Muscle layer of duodenum (tissue), 2 donors: Measurements from ENCODE around the gene FAP.

Experiments used
- H3K27ac ChIP-seq: one replicate; pipeline ENCODE4 v1.7.0; 2013; ENCODE audit warnings: mild to moderate bottlenecking, low read length
- H3K27me3 ChIP-seq: one replicate; pipeline ENCODE4 v1.7.0; 2013; ENCODE audit warnings: low read depth, mild to moderate bottlenecking, control low read depth, low read length
- H3K36me3 ChIP-seq, 2 donors: one replicate each; pipeline ENCODE4 v1.7.0; 2013; ENCODE audit warnings: low read length in 2 of 2, control low read depth in 1 of 2, mild to moderate bottlenecking in 1 of 2; ENCODE audit not compliant: insufficient read depth in 2 of 2, control insufficient read depth in 1 of 2
- H3K4me1 ChIP-seq, 2 donors: one replicate each; pipeline ENCODE4 v1.7.0; 2013; ENCODE audit warnings: low read length in 2 of 2, mild to moderate bottlenecking in 2 of 2, control low read depth in 1 of 2, moderate library complexity in 1 of 2; ENCODE audit not compliant: insufficient read depth in 2 of 2, control insufficient read depth in 1 of 2
- H3K4me3 ChIP-seq, 2 donors: one replicate each; pipeline ENCODE4 v1.7.0; 2013; ENCODE audit warnings: low read length in 2 of 2, low read depth in 1 of 2, mild to moderate bottlenecking in 1 of 2
- H3K9me3 ChIP-seq, 2 donors: one replicate each; pipeline ENCODE4 v1.7.0; 2013; ENCODE audit warnings: low read length in 2 of 2, control low read depth in 1 of 2, mild to moderate bottlenecking in 1 of 2; ENCODE audit not compliant: control insufficient read depth in 1 of 2
- donor health status: healthy.

Gene FAP

DNA sequence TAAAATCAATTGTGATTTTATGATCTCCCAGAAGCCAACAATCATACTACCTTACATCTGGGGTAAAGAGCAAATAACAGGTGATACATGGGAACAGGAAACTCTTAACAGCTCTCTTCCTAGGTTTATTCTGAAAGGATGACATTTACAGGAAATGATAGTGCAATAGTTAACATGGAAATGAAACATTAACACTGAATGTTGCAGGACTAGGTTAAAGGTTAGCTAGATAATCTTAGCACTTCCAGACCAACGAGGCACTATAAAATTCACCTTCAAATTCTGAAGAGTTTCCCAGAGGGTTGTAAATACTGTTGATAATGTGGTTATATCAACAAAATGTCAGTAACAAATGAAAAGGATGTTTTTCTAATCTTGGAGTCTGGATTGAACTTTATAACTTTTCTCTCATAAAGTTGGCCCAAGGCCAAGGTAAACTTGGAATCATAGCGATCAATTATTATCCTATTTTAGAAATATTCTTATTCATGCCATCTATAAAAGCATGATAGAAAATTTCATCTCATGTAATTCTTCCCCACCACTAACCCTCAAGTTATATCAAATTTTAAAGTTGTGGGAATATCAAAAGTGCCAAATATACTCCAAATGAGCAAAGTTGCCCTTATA, 58.3 kb downstream of the FAP start:
- no peaks in the 10 kb centered on the region for H3K27me3 ChIP-seq
- H3K4me3 ChIP-seq, result no peak overlapping the region
- no peaks in the 10 kb centered on the region for H3K4me1 ChIP-seq
- no peaks in the 10 kb centered on the region for H3K36me3 ChIP-seq
- no peak overlapping the region for H3K27ac ChIP-seq
- H3K9me3 ChIP-seq, result no peaks in the 10 kb centered on the region

GRCh38 chr2:162184359-162184758, 58.9 kb downstream of the FAP start:
- Histone ChIP-seq H3K4me1 (no peaks in the 10 kb centered on the region), H3K27ac (no peak overlapping the region), H3K27me3 (no peaks in the 10 kb centered on the region), H3K4me3 (no peak overlapping the region), H3K9me3 (no peaks in the 10 kb centered on the region), H3K36me3 (no peaks in the 10 kb centered on the region)

DNA sequence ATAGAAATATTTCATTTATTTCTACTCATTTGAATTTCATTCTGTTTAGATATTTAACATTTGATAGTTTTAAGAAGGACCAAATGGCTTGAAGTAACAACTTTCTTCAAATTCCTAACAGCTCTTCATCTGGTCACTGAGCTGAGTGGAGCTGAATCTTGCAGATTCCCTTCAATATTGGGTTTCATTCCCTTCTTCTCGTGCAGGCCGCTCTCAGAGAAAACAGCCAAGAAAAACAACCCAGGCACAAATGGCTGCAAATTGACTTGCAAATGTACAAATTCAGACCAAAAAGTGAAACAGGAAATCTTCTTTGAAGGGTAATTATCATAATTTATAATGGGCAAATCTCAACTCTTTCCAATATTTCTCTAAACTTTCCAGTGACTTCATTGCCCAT, 60.9 kb downstream of the FAP start:
- no peaks in the 10 kb centered on the region for H3K9me3 ChIP-seq
- no peak overlapping the region for H3K27ac ChIP-seq
- H3K4me3 ChIP-seq, result no peak overlapping the region
- H3K4me1 ChIP-seq, result no peaks in the 10 kb centered on the region
- no peaks in the 10 kb centered on the region for H3K27me3 ChIP-seq
- H3K36me3 ChIP-seq, result no peaks in the 10 kb centered on the region

GRCh38 chr2:162177301-162177700, 65.9 kb downstream of the FAP start:
- Histone ChIP-seq H3K36me3 (no peaks in the 10 kb centered on the region), H3K4me1 (no peaks in the 10 kb centered on the region), H3K4me3 (no peak overlapping the region), H3K27ac (no peak overlapping the region), H3K9me3 (no peaks in the 10 kb centered on the region), H3K27me3 (no peaks in the 10 kb centered on the region)

GRCh38 chr2:162175714-162176113, 67.5 kb downstream of the FAP start:
- no peak overlapping the region for H3K4me3 ChIP-seq
- no peaks in the 10 kb centered on the region for H3K36me3 ChIP-seq
- H3K9me3 ChIP-seq, result no peaks in the 10 kb centered on the region
- H3K27me3 ChIP-seq, result no peaks in the 10 kb centered on the region
- H3K27ac ChIP-seq, result no peak overlapping the region
- no peaks in the 10 kb centered on the region for H3K4me1 ChIP-seq

DNA sequence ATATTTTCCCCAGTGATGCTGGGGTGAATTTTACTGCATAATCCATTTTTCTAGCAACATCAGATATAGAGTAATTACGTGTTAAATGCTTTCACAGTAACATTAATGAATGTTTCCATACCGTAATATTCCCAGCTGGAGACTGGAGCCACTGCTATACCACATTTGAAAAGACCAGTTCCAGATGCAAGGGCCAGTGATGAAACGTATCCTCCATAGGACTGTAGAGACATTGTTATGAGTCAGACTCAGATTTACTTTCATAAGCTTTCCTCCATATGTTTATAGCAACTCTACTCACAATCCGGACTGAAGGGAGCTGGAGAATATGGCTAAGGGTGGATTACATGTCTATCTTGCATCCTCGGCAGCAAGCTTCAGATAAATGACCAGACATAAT, 68.5 kb downstream of the FAP start:
- H3K4me3 ChIP-seq, result no peak overlapping the region
- H3K9me3 ChIP-seq, result no peaks in the 10 kb centered on the region
- H3K27me3 ChIP-seq, result no peaks in the 10 kb centered on the region
- H3K36me3 ChIP-seq, result no peaks in the 10 kb centered on the region
- H3K4me1 ChIP-seq, result no peaks in the 10 kb centered on the region
- H3K27ac ChIP-seq, result no peak overlapping the region

- Histone ChIP-seq H3K9me3 (no peaks in the 10 kb centered on the region), H3K36me3 (no peaks in the 10 kb centered on the region), H3K4me3 (no peak overlapping the region), H3K27me3 (no peaks in the 10 kb centered on the region), H3K27ac (no peak overlapping the region), H3K4me1 (no peaks in the 10 kb centered on the region)
These were observed 70.4 kb downstream of the FAP start for GRCh38 chr2:162172802-162173370.

GRCh38 chr2:162166745-162167144, 76.5 kb downstream of the FAP start:
- Histone ChIP-seq H3K27ac (no peak overlapping the region), H3K36me3 (no peaks in the 10 kb centered on the region)

DNA sequence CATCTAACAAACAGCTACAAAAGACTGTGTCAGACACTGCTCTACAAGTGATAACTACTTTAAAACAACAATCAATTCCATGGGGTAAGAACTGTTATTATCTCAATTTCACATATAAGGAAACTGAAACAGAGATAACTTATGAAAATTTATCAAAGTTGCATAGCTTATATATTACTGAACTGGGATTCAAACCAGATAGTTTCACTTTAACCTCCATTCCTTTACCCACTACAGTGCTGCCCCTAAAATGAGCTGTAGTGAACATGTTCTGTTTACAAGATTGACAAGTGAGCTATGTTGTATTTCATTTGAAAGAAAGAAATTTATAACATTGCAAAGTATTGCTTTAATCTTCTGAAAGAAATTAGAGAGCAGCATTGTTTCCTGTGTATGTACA, 77.1 kb downstream of the FAP start:
- Histone ChIP-seq H3K4me3 (no peak overlapping the region), H3K4me1 (no peaks in the 10 kb centered on the region), H3K9me3 (no peaks in the 10 kb centered on the region), H3K27ac (no peak overlapping the region), H3K27me3 (no peaks in the 10 kb centered on the region), H3K36me3 (no peaks in the 10 kb centered on the region)

More at GRCh38 chr2:162166745-162167144, 76.5 kb downstream of the FAP start:
- H3K4me1 ChIP-seq, result no peaks in the 10 kb centered on the region
- no peak overlapping the region for H3K4me3 ChIP-seq
- no peaks in the 10 kb centered on the region for H3K9me3 ChIP-seq
- H3K27me3 ChIP-seq, result no peaks in the 10 kb centered on the region

- H3K27ac ChIP-seq, result no peak overlapping the region
- no peaks in the 10 kb centered on the region for H3K27me3 ChIP-seq
- H3K36me3 ChIP-seq, result no peaks in the 10 kb centered on the region
- H3K4me1 ChIP-seq, result no peaks in the 10 kb centered on the region
- no peak overlapping the region for H3K4me3 ChIP-seq
- no peaks in the 10 kb centered on the region for H3K9me3 ChIP-seq
These were observed 78.4 kb downstream of the FAP start for GRCh38 chr2:162164802-162165201.

GRCh38 chr2:162159446-162159845, 83.8 kb downstream of the FAP start:
- no peak overlapping the region for H3K4me3 ChIP-seq
- no peaks in the 10 kb centered on the region for H3K9me3 ChIP-seq
- no peaks in the 10 kb centered on the region for H3K27me3 ChIP-seq
- no peaks in the 10 kb centered on the region for H3K36me3 ChIP-seq
- H3K4me1 ChIP-seq, result no peaks in the 10 kb centered on the region
- no peak overlapping the region for H3K27ac ChIP-seq

- H3K4me3 ChIP-seq, result no peak overlapping the region
- H3K27ac ChIP-seq, result no peak overlapping the region
- H3K4me1 ChIP-seq, result no peaks in the 10 kb centered on the region
- no peaks in the 10 kb centered on the region for H3K36me3 ChIP-seq
- no peaks in the 10 kb centered on the region for H3K27me3 ChIP-seq
- H3K9me3 ChIP-seq, result no peaks in the 10 kb centered on the region
These were observed 87.1 kb downstream of the FAP start for GRCh38 chr2:162156149-162156548.
